GM18873 (cell line): ENCODE data around the gene REEP3.
"Not testable (repeated sequence)": the region's sequence is repeated elsewhere in the genome, so short reads cannot be mapped to it uniquely, and the experiment has no call there.

Source experiments
- ATAC-seq: cut with Tn5 transposase; IDR thresholded peaks from one replicate; pipeline ENCODE4 v1.9.1; 2021; ENCODE audit warnings: mild to moderate bottlenecking, moderate library complexity, moderate number of reproducible peaks; ENCODE audit not compliant: unreplicated experiment, low FRiP score

Gene REEP3, protein sequence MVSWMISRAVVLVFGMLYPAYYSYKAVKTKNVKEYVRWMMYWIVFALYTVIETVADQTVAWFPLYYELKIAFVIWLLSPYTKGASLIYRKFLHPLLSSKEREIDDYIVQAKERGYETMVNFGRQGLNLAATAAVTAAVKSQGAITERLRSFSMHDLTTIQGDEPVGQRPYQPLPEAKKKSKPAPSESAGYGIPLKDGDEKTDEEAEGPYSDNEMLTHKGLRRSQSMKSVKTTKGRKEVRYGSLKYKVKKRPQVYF

DNA sequence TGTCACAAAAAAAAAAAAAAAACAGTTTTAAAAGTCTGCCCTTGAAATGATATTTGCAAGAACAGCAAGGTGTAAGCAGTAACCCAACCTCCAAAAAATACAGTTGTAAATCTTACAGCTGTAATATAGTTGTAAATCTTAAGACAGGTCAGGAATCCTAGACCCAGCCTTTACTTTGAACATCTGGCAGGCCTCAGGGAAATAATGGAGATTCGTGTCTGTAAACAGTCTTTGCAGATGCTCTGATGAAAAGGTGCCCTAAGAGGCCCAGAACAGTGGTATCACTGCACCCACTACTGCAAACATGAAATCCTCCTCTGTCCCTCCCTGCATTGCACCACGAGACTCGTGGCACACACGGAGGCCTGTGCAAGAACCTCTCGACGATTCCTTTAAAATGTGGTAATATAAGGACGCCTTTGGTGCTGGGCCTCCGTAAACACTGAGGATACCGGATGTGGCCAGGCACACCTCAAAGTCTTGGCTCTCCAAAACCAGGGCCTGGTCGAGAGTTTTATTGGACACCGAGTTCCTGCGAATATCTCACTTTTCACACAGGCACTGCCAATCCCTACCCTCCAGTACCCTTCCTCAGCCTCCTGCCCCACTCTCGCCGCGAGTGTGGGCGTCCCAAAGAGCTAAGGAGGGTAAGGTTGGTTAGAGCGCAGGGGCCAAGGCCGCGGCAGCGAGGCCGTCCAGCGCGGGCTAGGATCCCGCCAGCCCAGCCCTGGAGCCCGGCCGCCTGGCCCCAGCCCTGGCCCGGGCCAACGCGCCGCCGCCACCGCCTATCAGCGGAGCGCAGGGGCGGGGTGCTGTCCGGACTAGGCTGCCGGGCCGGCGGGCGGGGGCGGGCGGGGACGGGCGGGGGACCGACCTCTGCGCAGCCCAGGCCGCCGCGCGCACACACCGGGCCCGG lies at the start of gene REEP3:
REEP3 (plus strand) TSS at position 902 of the 916 bp plus-strand sequence. CDS start 145 bp downstream, outside the sequence.
- peak; percentile 42 for ATAC-seq

DNA sequence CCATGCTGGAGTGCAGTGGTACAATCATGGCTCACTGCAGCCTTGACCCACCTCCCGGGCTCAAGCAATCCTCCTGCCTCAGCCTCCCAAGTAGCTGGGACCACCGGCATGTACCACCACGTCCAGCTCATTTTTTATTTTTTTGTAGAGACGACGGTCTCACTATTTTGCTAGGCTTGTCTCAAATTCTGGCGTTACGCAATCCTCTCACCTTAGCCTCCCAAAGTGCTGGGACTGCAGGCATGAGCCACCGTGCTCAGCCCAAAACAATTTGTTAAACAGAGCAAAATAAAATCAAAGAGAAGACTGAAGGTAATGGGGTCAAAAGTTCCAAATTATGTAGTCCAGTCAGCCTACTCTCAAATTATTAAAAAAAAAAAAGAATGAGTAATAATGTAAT lies 46.7 kb upstream of the REEP3 start:
- no peak for ATAC-seq

DNA sequence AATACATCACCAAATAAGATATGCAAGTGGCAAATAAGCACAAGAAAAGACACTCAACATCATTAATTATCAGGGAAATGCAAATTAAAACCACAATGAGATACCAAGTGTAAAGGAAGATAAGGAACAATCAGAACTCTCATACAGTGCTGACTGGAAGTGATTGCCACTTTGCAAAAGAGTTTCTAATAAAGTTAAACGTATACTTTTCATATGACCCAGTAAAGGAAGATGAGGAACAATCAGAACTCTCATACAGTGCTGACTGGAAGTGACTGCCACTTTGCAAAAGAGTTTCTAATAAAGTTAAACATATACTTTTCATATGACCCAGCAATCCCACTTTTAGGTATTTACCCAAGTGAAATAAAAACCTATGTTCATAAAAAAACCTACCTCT lies 43.3 kb upstream of the REEP3 start:
- ATAC-seq, result no peak

DNA sequence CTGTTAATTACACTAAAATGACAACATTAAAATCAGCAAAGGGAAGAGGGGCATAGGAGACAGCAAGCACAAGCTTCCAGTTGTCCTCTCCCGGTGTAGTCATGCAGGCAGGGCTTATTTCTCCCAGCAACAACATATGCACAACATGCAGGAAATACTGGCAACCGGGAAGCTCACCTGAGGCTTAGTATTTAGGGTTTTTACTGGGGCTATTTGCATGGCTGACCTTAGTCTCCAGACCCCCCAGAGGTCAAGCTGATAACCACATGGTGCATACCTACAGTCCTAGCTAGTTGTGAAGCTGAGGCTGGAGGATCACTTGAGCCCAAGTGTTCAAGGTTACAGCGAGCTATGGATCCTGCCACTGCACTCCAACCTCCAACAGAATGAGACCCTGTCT lies 42.6 kb upstream of the REEP3 start:
- no peak for ATAC-seq

DNA sequence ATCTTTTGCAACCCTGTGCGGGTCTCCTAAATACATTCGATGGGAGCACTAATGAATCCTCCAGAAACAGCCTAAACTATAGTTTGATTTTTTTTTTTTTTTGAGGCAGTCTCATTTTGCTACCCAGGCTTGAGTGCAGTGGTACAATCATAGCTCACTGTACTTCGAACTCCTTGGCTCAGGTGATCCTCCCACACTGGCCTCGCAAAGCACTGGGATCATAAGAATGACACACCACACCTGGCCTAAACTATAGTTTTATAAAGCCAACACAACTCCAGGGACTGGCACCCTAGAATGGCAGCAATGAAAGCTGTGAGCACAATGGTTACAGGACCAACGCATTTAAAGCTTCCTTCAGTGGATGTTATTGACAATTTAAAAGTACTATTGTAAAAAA lies 41.0 kb upstream of the REEP3 start:
- no peak for ATAC-seq

DNA sequence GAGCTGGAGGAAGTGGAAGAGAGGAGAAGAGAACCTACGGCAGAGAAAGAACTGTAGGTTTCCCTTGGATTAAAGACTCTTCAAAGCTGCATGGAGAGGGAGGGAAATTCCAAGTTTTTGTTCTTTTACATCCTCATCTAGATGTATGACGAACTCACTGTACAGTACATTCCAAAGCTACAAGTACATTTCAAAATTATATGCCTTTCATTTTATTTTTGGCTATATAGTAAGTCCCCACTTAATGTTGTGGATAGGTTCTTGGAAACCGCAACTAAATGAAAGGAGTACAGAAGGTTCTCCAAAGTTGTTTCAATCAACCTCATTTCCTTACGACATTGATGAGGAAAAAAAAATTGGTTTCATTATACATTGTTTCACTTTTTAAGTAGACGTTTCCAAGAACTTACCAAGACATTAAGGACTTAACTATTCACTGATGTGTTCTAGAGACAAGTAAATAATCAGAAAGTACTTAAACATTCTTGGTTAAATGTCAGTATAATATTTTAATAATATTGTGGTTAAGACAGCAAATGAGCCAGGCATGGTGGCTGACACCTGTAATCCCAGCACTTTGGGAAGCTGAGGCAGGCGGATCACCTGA lies 39.3 kb upstream of the REEP3 start:
- no peak for ATAC-seq

DNA sequence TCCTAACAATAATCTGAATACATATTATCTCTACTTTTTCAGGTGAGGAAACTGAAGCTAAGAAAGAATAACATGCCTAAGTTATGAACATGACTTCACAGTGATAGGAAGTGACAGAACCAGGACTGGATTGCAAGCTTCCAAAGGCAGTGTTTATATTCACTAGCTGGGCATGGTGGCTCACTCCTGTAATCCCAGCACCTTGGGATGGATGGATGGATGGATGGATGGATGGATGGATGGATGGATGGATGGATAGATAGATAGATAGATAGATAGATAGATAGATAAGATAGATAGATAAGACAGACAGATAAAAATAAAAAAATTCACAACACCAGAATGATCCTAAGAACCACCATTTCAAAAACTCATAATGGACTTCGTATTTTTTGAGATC lies 37.2 kb upstream of the REEP3 start:
- ATAC-seq, result no peak

DNA sequence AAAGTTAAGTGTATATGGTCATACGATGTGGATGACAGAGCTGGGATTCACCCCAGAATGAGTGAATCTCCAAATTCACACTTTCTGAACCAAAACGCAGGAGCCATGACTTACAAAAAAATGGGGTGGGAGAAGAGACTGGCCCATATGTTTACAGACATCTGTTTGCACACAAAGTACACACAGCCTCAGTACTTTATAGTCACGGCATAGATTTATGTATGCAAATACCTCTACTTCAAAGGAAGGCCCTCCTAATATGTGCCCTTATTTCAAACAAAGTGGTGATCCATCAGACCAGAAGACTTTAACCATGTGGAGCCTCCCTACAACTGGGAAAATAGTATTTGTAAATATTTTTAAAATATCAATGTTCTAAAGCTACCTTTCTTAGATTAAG lies 33.2 kb upstream of the REEP3 start:
- no peak for ATAC-seq

DNA sequence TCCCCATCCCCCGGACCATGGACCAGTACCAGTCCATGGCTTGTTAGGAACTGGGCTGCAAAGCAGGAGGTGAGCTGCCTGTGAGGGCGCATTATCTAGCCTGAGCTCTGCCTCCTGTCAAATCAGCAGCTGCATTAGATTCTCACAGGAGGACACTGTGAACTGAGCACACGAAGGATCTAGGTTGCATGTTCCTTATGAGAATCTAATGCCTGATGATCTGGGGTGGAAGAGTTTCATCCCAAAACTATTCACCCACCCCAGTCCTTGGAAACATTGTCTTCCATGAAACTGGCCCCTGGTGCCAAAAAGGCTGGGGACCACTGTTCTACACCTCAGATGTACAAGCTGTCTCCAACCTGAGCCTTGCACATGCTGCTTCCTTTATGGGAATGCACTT lies 31.4 kb upstream of the REEP3 start:
- ATAC-seq, result no peak

DNA sequence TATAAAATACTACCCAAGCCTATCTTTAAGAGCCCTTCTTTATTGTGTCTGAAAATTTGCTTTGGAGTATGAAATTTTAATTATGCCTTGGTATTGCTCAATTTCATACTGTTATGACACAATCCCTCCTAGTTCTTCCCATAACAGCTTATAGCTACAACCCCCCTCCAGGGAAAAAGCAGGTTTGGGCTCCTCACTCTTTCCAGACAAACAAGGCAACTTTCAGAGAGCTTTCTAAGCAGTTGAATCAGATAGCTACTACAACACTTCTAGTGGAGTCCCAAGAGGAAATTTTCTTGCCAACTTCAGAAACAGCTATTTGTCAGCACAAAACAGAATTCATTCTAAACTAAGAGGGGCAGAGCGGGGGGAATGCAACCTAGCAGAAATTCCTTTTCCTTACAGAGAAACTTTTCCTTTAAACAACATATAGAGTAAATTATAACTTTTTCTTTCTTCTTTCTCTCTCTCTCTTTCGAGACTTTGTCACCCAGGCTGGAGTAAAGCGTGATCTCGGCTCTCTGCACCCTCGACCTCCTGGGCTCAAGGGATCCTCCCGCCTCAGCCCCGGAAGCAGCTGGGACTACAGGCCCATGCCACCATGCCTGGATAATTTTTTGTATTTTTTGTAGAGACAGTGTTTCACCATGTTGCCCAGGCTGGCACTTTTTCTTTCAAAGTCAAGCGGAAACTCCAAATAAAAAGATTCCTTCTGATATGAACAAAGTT lies 29.4 kb upstream of the REEP3 start:
- ATAC-seq, result no peak

DNA sequence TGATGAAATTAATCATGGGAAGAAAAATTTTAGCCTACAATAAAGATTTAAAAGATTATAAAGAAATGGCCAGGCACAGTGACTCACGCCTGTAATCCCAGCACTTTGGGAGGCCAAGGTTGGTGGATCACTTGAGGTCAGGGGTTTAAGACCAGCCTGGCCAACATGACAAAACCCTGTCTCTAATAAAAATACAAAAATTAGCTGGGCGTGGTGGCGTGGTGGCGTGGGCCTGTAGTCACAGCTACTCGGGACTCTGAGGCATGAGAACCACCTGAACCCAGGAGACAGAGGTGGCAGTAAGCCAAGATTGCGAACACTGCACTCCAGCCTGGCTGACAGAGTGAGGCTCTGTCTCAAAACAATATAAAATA lies 28.9 kb upstream of the REEP3 start:
- not testable (repeated sequence) for ATAC-seq

DNA sequence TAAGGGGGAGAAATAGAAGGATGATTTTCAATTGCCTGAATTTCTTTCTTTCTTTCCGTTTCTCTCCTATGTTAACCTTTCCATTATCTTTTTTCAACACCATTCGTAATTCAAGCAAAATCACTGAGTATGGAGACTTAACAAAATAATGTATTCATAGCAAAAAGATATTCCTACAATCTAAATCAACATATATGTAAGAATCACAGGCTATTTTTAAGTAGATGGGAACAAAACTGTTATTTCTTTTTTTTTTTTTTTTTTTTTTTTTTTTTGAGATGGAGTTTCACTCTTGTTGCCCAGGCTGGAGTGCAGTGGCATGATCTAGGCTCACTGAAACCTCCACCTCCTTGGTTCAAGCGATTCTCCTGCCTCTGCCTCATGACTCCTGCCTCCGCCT lies 28.2 kb upstream of the REEP3 start:
- no peak for ATAC-seq

DNA sequence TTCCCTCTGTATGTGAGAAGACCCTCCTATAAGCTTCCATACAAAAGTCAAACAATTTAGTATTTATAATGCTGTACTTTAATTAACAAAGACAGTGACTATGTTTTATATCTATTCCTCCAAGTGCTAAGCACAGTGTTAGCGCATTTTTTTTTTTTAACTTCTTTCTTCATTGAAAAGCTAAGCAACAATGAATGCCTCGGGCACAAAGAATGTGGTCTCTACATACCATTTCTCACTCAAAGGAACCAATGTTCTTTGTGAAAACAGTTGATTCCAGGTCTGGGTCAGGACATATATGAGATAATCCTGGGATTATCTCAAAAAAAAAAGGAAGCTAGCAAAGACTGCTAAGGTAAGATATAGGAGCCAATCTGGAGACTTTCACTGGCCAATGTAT lies 26.2 kb upstream of the REEP3 start:
- no peak for ATAC-seq

DNA sequence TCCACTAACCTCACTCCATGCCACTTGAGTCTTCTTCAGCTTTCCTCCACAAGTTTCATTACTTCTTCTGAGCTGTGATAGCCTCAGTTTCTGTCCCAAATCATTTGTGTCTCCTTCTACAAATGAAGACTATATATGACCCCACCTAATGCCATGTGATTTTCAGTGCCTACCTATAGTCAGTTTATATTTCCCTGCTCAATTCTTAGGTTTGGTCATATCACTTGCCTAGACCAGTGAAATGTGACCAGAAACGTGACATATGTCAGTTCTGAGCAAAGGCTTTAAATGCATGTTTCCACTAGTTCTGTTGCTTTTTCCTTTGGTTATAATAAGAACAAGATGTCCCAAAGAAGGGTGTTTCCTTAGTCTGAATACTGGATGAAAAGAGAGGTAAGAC lies 24.6 kb upstream of the REEP3 start:
- ATAC-seq, result no peak

DNA sequence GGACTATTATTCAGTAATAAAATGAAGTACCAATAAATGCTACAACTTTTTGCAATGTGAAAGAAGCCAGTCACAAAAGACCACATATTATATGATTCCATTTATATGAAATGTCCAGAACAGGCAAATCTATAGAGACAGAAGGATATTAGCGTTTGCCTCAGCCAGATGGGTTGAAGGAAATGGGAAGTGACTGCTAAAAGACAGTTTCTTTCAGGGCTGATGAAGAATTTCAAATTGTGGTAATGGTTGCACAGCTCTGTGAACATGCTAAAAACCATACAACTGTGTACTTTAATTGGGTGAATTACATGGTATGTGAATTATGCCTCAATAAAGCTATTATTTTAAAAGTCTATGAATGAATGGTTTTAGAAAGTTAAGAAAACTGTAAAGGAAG lies 23.9 kb upstream of the REEP3 start:
- ATAC-seq, result no peak

DNA sequence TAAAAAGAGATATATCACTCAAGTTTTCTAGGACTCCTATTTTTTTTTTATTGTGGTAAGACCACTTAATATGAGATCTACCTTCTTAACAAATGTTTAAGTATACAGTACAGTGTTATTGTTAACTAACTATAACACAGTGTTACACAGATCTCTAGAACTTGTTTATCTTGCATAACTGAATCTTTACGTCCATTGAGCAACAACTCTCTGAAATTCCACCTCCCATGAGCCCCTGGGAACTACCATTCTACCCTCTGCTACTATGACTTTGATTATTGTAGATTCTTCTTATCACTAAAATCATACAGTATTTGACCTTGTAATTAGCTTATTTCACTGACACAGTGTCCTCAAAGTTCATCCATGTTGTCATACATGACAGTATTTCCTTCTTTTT lies 22.5 kb upstream of the REEP3 start:
- ATAC-seq, result no peak

DNA sequence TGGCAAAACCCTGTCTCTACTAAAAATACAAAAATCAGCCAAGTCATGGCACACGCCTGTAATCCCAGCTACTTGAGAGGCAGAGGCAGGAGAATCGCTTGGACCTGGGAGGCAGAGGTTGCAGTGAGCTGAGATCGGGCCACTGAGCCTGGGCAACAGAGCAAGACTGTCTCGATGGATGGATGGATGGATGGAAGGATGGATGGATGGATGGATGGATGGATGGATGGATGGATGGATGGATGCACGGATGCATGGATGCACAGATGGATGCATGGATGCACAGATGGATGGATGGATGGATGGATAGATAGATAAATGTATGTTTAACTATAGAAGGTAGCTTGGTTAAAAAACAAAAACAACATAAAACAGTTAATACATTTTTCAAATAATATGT lies 20.6 kb upstream of the REEP3 start:
- ATAC-seq, result not testable (repeated sequence)

DNA sequence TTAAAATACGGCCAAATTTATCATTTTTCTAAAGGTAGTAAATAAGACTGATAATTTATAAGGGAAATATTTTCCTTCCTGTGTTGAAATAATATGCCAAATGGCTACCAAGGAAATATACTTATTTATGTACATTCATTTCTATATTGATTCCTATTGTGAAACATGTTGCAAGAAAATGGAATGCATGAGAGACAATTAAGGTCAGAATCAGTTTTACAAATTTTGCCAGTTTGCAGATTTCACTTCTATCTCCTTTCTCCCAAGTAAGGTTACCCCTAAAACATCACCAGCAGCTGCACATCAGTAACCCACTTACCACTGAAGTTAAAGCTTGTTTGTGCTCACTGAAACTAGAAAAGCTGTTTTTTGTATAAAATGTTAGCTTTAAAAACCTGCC lies 19.2 kb upstream of the REEP3 start:
- ATAC-seq, result no peak

DNA sequence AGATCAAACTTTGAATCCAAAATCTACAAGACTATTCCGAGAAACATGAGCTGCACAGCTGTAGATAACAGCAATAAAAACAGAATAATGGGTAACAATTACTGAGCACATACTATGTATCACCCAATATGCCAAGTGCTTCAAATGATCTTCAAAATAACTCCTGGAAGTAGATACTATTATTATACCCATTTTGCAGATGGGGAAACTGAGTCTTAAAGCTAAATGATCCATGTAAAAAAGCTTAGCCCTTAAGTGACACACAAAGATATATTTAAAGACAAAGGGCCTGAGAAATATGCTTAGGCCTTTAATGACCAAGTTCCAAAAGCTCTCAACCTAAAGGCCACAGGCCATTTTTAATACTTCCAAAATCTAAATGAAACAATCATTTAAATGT lies 18.4 kb upstream of the REEP3 start:
- no peak for ATAC-seq

DNA sequence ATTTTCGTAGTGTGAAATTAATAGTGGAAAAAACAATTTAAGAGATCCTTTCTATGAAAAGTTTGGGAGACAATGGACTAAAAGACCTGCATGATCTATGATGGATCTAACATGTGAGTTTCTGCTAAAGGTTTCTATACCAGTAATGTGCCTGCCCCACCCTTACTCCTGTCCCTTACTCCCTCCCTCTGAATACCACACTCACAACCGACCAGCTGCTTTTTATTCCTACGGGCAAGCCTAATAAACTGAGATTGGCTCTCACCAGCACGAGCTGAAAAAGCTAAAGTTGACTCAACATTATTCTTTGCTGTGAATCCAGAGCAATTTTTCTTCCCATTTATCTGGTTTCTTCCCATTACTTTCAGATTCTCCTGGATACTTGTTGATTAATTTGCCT lies 17.8 kb upstream of the REEP3 start:
- no peak for ATAC-seq
